Transverse colon (tissue), 4 donors: ENCODE results near the gene MUC6. TPM values are rescaled to one million over a fixed set of nuclear protein-coding genes. Genes with fewer than 3 reads are reported as not detected.

ENCODE experiments used
- DNase-seq: peaks from one replicate; pipeline ENCODE4 v3.0.0-alpha.2; 2019
- H3K27ac ChIP-seq, 4 donors: fragments of 200-600 bp; sonication (generic); 2 replicates each; pipeline ENCODE4 v1.5.1; 2016 to 2018; ENCODE audit warnings: inconsistent platforms in 4 of 4
- H3K27me3 ChIP-seq: fragments of 200-600 bp; sonication (generic); 2 replicates; pipeline ENCODE4 v1.5.1; 2017; ENCODE audit warnings: inconsistent platforms
- H3K36me3 ChIP-seq, 4 donors: fragments of 200-600 bp; sonication (generic); 2 replicates each; pipeline ENCODE4 v1.5.1; 2017 to 2019; ENCODE audit warnings: inconsistent platforms in 4 of 4
- H3K4me1 ChIP-seq, 4 donors: fragments of 200-600 bp; sonication (generic); 2 replicates each; pipeline ENCODE4 v1.5.1; 2017 to 2020; ENCODE audit warnings: inconsistent platforms in 4 of 4
- H3K4me3 ChIP-seq, 4 donors: fragments of 200-600 bp; sonication (generic); 1 replicate in 1 of 4; 2 replicates in 3 of 4; pipeline versions ENCODE4 v1.5.1 to v1.6.1; 2017 to 2019; ENCODE audit warnings: inconsistent platforms in 4 of 4
- H3K9me3 ChIP-seq, 2 donors: fragments of 200-600 bp; sonication (generic); 2 replicates each; pipeline ENCODE4 v1.5.1; 2017 to 2019; ENCODE audit warnings: inconsistent platforms in 2 of 2
- EP300 ChIP-seq: sonication (generic); formaldehyde crosslinking; IDR thresholded peaks from one replicate; pipeline ENCODE4 v1.6.1; 2017; ENCODE audit warnings: antibody characterized with exemption, low read depth
- POLR2A ChIP-seq: fragments of 450-650 bp; IDR thresholded peaks from one replicate; pipeline ENCODE4 v1.6.1; 2016; ENCODE audit warnings: antibody characterized with exemption, mild to moderate bottlenecking, moderate library complexity
- POLR2AphosphoS5 ChIP-seq, 3 donors: sonication (generic); formaldehyde crosslinking; IDR thresholded peaks; one replicate each; pipeline ENCODE4 v1.6.1; 2016; ENCODE audit warnings: antibody characterized with exemption in 3 of 3
- WGBS, 2 donors: methylation state at CpG; one replicate each; pipeline ENCODE4 v1.1.5; 2018; ENCODE audit warnings: low coverage in 1 of 2; 5-methylcytosine and 5-hydroxymethylcytosine counted together
- in situ Hi-C, 4 donors: fragments of 200-750 bp; cut with MboI; loops; one replicate each; pipeline versions ENCODE4 v1.15.0 to v1.15.1; 2017; ENCODE audit warnings: low sequenced_read_pairs in 3 of 4, low pct_ligation_motif_present in 1 of 4, low pct_unique_long_range_greater_than_20kb in 1 of 4
- intact Hi-C: fragments of 100-400 bp; cut with DNase I; formaldehyde crosslinking; loops from one replicate; pipeline ENCODE4 v1.15.1; 2023; ENCODE audit warnings: low total_unique reads
- total RNA-seq, 4 donors: library from RNA; depleted of rRNA; stranded (reverse); fragments of >200 nt; gene quantifications; one replicate each; pipeline ENCODE4 v1.1.0, GENCODE V29; 2016
- TF ChIP-seq, protein P1 (sequence below), 5 experiments: fragments of 200-600 bp in 3 of 5; fragments of 450-650 bp in 2 of 5; sonication (generic) in 3 of 5; IDR thresholded peaks; 1 replicate in 2 of 5; 2 replicates in 3 of 5; pipeline ENCODE4 v1.5.1; 2016 to 2017; ENCODE audit warnings: antibody characterized with exemption in 5 of 5, inconsistent platforms in 3 of 5, mild to moderate bottlenecking in 2 of 5, moderate library complexity in 1 of 5

The MUC6 gene
- total RNA-seq, 4 donors from 2014 or later, result not detected

GRCh38 chr11:969651-970205, 66.8 kb downstream of the MUC6 start:
- no peaks in the 10 kb centered on the region for H3K9me3 ChIP-seq
- intact Hi-C loops (no loop called here), in situ Hi-C loops (no loop called here)
- no peak for TF ChIP-seq EP300
- H3K4me3 ChIP-seq, result no peak overlapping the region
- H3K27me3 ChIP-seq, result no peaks in the 10 kb centered on the region
- H3K4me1 ChIP-seq, result peaks cover 0 to 6% (median 0%) of the 10 kb centered on the region in 4 donors
- 83 to 100% methylated on average over 3 to 9 of the region's 9 CpGs for WGBS, 2 donors
- DNase-seq, result no peak
- peaks cover 0 to 20% (median 9%) of the 10 kb centered on the region in 4 donors for H3K36me3 ChIP-seq
- H3K27ac ChIP-seq, result no peak overlapping the region

- no peak for TF ChIP-seq POLR2A
- TF ChIP-seq EP300, result no peak
- TF ChIP-seq, protein P1, sequence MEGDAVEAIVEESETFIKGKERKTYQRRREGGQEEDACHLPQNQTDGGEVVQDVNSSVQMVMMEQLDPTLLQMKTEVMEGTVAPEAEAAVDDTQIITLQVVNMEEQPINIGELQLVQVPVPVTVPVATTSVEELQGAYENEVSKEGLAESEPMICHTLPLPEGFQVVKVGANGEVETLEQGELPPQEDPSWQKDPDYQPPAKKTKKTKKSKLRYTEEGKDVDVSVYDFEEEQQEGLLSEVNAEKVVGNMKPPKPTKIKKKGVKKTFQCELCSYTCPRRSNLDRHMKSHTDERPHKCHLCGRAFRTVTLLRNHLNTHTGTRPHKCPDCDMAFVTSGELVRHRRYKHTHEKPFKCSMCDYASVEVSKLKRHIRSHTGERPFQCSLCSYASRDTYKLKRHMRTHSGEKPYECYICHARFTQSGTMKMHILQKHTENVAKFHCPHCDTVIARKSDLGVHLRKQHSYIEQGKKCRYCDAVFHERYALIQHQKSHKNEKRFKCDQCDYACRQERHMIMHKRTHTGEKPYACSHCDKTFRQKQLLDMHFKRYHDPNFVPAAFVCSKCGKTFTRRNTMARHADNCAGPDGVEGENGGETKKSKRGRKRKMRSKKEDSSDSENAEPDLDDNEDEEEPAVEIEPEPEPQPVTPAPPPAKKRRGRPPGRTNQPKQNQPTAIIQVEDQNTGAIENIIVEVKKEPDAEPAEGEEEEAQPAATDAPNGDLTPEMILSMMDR (IDR thresholded peaks at IDR 0.05), result no peak
- TF ChIP-seq POLR2AphosphoS5 (IDR thresholded peaks at IDR 0.05), result no peak
- no peak for DNase-seq
- 98 to 100% methylated on average over 4 to 14 of the region's 14 CpGs for WGBS, 2 donors
- no peaks in the 10 kb centered on the region for H3K27me3 ChIP-seq
- H3K9me3 ChIP-seq, result no peaks in the 10 kb centered on the region
- H3K36me3 ChIP-seq, result peaks cover 0 to 23% (median 9%) of the 10 kb centered on the region in 4 donors
- peaks cover 0 to 6% (median 0%) of the 10 kb centered on the region in 4 donors for H3K4me1 ChIP-seq
- intact Hi-C loops (no loop called here), in situ Hi-C loops (no loop called here)
- no peak overlapping the region for H3K27ac ChIP-seq
- H3K4me3 ChIP-seq, result no peak overlapping the region
These were observed 67.7 kb downstream of the MUC6 start for GRCh38 chr11:968822-969221.

DNA sequence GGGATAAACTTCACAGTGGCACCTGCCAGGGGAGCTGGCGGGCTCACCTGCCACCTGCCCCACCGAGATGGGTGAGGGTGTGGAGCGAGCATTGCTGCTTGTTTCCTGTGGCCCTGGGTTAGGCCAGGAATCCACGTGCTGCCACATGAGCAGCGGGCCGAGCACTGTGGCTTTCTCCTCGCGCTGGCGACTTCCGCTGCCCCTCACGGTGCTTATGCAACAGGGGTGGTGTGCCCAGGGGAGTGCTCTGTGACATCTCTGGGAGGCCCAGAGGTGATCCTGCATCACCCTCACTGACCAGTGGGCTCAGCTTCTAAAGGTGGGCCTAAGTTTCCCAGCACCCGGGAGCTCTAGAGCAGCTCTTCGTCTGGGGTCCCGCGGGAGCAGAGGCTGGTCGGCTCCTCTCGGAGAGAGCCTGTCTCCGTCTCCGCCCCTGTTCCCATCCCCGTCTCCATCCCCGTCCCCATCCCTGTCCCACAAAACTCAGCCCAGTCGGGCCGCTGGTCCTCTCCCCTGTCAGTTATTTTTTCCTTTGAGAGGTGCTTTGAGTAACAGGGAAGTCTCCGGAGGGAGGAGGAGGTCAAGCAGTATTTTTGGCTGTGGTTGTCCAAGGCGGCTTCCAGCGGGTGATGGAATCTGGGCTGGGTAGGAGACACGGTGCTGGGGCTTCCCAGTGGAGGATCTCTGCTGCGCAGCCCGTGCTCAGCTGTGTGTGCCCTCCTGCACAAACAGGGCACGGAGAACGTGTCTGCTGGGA, 68.3 kb downstream of the MUC6 start:
- 52 to 89% methylated on average over 2 to 30 of the region's 31 CpGs for WGBS, 2 donors
- TF ChIP-seq POLR2AphosphoS5 (IDR thresholded peaks at IDR 0.05) (no peak), EP300 (no peak), POLR2A (no peak)
- TF ChIP-seq, protein P1 (IDR thresholded peaks at IDR 0.05), result no peak
- no peak for DNase-seq
- Histone ChIP-seq H3K4me1 (peaks cover 0 to 6% (median 0%) of the 10 kb centered on the region in 4 donors), H3K27me3 (no peaks in the 10 kb centered on the region), H3K4me3 (no peak overlapping the region), H3K27ac (no peak overlapping the region), H3K9me3 (no peaks in the 10 kb centered on the region), H3K36me3 (peaks cover 0 to 18% (median 6%) of the 10 kb centered on the region in 4 donors)
- in situ Hi-C loops, result no loop called here
- intact Hi-C loops, result no loop called here

DNA sequence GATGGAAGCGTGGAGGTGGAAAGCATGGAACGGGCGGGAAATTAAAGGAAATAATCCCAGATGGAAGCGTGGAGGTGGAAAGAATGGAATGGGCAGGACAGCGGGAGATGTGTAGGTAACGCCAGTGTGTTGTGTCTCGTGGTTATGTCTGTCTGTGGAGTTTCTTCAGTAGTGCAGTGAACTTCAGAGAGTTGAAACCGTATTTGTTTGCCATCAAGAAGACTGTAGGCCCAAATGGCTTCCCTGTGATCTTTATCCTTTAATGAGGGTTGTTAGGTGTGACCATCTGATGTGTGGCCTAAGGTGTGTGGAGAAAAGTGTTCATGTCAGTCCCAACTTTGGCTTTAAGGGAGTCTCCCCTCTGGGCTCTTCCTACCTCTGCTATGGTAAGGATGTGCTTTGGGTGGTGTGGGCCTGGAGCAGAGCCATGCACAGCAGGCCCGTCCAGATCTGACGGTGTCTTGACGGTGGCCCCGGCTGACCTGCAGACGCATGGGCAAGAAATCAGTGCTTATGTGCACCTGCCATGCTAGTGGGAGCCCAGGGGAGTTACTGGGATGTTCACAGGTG, 71.2 kb downstream of the MUC6 start:
- WGBS, 2 donors, result 90 to 100% methylated on average over 5 to 13 of the region's 13 CpGs
- Histone ChIP-seq H3K4me1 (peaks cover 0 to 6% (median 0%) of the 10 kb centered on the region in 4 donors), H3K9me3 (no peaks in the 10 kb centered on the region), H3K4me3 (no peak overlapping the region), H3K27ac (no peak overlapping the region), H3K36me3 (peaks cover 0 to 9% (median under 1%) of the 10 kb centered on the region in 4 donors), H3K27me3 (no peaks in the 10 kb centered on the region)
- intact Hi-C loops, result no loop called here
- TF ChIP-seq POLR2A, result no peak
- no peak for TF ChIP-seq EP300
- TF ChIP-seq, protein P1 (IDR thresholded peaks at IDR 0.05), result no peak
- no peak for TF ChIP-seq POLR2AphosphoS5 (IDR thresholded peaks at IDR 0.05)
- in situ Hi-C loops, result no loop called here
- no peak for DNase-seq
